HG03159 (cell line): Measurements from ENCODE around the gene RBMS3.
"Not testable (repeated sequence)": the region's sequence is repeated elsewhere in the genome, so short reads cannot be mapped to it uniquely, and the experiment has no call there.

Experiments used
- ATAC-seq: cut with Tn5 transposase; IDR thresholded peaks from one replicate; pipeline ENCODE4 v1.9.1; 2021; ENCODE audit warnings: mild to moderate bottlenecking, moderate library complexity; ENCODE audit not compliant: unreplicated experiment

RBMS3 gene

DNA sequence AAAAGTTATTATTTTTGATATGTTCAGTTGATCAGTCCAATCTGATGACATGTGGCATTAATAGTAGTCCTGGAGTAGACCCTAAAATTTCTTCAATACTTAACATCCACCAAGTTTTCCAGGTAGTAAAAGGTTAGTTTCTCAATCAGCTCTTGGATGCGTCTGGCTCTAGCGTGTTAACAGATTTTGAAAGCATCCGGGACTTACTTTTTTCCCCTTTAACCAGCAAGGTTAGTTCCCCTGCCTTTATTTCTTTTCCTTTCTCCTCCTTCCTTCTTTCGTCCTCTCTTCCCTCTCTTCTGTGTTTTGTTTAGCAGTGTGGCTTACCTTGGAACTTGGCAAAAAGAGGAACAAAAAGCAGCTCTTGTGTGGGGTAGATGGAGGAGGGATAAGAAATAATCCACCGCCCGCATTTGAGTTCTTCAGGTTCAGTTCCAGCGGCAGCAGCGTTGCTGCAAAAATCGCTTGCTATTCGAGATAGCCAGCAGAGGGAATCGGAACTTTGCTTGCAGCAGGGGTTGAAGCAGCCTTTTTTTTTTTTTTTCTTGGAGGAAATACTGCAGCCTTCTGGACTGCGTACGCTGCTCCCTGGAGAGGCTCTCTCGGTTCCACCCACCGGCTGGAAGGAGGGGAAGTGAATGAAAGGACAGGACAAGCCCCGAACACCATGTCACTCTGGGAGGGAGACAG lies at the start of gene RBMS3:
TSS of gene RBMS3 (plus strand) at position 668 of the 690 bp plus-strand sequence.
- ATAC-seq: peak; percentile 39

DNA sequence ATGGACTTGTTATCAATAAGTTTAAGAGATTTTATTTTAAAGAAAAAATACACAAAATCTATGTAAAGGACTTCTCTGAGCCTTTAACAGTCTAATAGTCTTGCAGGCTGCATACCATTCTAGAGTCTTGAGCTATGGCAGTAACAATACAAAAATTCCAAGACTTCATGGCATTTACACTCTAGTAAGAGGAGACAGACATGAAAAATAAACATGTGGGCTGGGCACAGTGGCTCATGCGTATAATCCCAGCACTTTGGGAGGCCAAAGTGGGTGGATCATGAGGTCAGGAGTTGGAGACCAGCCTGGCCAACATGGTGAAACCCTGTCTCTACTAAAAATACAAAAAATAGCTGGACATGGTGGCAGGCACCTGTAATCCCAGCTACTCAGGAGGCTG lies 47.7 kb upstream of the RBMS3 start:
- not testable (repeated sequence) for ATAC-seq

GRCh38 chr3:29236146-29236840 lies 44.6 kb upstream of the RBMS3 start:
- no peak for ATAC-seq

- ATAC-seq: no peak
These were observed 41.5 kb upstream of the RBMS3 start for GRCh38 chr3:29239376-29239775.

DNA sequence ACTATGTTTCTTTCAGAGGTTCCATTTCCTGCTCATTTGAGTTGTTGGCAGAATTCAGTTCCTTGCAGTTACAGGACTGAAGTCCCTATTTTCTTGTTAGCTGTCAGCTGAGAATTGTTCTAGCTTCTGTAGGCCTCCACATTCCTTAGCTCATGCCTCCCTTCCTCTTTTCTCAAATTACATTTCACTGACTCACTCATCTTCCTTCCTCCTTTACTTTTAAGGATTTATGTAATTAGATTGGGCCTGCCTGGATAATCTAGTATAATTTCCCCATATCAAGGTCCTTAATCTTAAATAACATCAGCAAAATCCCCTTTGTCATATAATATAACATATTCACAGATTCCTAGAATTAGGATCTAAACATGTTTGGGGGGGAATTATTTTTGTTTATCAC lies 40.6 kb upstream of the RBMS3 start:
- no peak for ATAC-seq

DNA sequence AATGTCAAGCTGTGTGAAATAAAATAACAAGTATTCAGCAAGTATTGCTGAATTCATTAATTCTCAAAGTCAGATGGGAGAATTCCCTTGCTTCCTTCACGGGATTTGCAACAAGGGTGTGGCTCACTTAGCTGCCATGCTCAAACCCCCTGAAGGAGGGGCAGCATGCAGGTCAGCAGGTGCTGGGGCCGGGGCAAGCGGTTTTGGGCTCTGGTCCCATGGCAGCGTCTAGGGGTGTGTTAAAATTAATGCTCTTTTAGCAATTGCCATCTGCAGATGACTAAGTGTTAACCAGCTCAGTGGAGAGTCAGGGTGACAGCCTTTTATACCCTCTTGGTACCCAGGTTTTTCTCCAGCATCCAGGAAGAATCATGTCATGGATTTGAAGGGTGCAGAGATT lies 40.0 kb upstream of the RBMS3 start:
- no peak for ATAC-seq

GRCh38 chr3:29241855-29242254 lies 39.0 kb upstream of the RBMS3 start:
- ATAC-seq: no peak

- ATAC-seq: no peak
These were observed 38.6 kb upstream of the RBMS3 start for GRCh38 chr3:29242296-29242695.

DNA sequence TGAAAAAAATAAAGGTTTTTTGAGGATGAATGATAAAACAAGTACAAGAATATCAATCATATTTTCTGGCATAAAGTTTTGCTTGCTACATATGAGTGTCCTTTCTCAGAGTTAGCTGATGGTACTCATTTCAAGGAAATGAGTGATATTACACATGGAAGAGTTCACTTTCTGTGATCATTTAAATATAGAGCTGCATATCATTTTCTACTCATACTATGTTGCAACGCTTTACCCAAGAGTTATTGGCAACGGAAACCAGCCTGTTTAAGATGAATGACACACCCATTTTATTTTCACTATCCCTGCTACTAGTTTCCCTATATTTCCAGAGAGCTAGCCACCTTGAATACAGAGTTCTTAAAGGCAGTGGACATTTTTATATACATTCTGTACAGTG lies 35.4 kb upstream of the RBMS3 start:
- ATAC-seq: no peak

- ATAC-seq: no peak
These were observed 33.7 kb upstream of the RBMS3 start for GRCh38 chr3:29247088-29247745.

- ATAC-seq: no peak
These were observed 31.0 kb upstream of the RBMS3 start for GRCh38 chr3:29249829-29250345.

GRCh38 chr3:29255854-29256696 lies 24.8 kb upstream of the RBMS3 start:
- no peak for ATAC-seq

- ATAC-seq: no peak
These were observed 22.7 kb upstream of the RBMS3 start for GRCh38 chr3:29258161-29258560.

DNA sequence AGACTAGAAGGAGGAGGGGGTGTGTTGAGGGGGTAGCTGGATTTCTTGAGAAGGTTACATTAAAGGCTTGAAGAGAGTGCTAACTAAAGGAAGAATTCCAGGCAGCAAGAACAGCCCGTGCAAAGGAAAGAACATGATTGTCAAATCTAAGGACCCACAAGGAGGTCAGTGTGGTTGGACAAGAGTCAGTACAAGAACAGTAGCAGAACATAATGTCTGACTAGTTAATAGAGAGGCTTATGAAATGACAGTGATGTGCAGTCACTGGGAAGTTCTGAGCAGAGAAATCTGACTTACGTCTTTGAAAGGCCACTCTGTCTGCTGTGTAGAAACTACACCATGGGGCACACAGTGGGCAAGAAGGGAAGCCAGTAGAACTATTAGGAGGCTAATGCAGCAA lies 19.8 kb upstream of the RBMS3 start:
- no peak for ATAC-seq

GRCh38 chr3:29263476-29263875 lies 17.4 kb upstream of the RBMS3 start:
- ATAC-seq: no peak

- ATAC-seq: no peak
These were observed 15.3 kb upstream of the RBMS3 start for GRCh38 chr3:29265509-29266072.

DNA sequence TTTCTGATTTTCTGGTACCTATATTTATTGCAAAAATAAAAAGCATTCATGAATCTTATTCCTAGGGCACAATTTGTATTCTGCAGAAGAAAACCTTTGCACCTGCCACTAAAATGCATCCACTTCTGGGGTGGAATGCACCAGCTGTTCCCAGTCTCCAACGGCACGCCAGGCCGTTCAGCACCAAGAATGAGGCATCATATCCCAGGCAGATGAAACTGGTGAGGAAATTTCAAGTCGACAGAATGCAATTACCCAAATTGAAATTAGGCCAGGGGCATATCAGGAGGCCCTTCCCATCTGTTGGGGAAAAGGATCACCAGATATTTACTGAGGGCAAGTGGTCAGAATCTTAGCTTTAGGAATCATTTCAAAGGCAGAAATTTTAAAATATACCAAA lies 13.6 kb upstream of the RBMS3 start:
- ATAC-seq: no peak

GRCh38 chr3:29268651-29269050 lies 12.2 kb upstream of the RBMS3 start:
- ATAC-seq: no peak

GRCh38 chr3:29270752-29271151 lies 10.1 kb upstream of the RBMS3 start:
- ATAC-seq: no peak

- no peak for ATAC-seq
These were observed 9.4 kb upstream of the RBMS3 start for GRCh38 chr3:29271475-29271874.

- no peak for ATAC-seq
These were observed 6.2 kb upstream of the RBMS3 start for GRCh38 chr3:29274667-29275066.
